Prostate gland (tissue), 2 donors: ENCODE results near the gene RAPGEF4.

Experiments used
- POLR2A ChIP-seq: fragments of 450-650 bp; IDR thresholded peaks from one replicate; pipeline ENCODE4 v1.6.1; 2016; ENCODE audit warnings: antibody characterized with exemption, mild to moderate bottlenecking
- POLR2AphosphoS5 ChIP-seq: sonication (generic); formaldehyde crosslinking; IDR thresholded peaks from one replicate; pipeline ENCODE4 v1.6.1; 2017; ENCODE audit warnings: antibody characterized with exemption
- TF ChIP-seq, protein P1 (sequence below), 4 experiments: fragments of 200-600 bp in 2 of 4; fragments of 450-650 bp in 2 of 4; sonication (generic) in 2 of 4; IDR thresholded peaks; 1 replicate in 3 of 4; 2 replicates in 1 of 4; pipeline ENCODE4 v1.5.1; 2016 to 2019; ENCODE audit warnings: antibody characterized with exemption in 4 of 4, mild to moderate bottlenecking in 2 of 4, moderate library complexity in 2 of 4

DNA sequence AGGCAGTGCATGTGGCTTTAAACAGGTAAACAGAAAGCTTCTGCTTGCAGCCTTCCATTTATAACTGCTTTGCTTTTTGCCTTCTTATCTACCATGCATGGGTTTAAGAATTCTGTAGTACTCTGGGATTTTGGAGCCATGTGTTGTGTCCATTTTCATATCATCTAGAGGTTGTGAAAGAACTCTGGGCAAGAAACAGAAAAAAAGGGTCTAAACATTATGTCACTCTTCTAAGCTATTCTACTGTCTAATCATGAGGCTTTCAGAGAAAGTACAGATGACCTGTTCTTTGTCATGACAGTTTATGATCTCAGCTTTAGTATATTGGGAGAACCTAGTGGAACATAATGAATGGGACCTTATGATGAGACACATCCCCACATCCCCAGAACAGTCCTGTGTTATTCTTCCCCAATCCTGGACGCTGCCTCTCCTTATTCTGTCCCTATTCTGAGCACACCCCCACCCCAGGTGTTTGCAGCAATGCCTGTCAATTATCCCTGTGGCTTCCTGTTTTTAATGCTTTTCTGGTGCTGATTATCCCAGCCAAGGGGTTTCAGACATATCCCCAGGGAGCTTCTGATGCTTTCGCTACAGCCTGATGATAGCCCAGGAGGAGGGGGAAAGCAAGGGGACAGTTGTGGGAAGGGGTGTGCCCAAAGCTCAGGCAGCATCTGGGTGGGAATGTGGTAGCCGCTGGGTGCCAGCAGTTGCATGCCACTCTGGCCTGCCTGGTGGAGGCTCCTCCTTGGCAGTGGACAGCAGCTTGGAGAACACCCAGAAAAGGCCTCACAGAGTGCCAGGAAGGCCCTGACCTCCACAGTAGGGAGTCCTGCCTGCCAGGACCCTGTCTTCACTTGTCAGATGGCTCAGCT is 170.5 kb downstream of the RAPGEF4 start:
- TF ChIP-seq POLR2A (no peak), POLR2AphosphoS5 (no peak)
- TF ChIP-seq, protein P1, sequence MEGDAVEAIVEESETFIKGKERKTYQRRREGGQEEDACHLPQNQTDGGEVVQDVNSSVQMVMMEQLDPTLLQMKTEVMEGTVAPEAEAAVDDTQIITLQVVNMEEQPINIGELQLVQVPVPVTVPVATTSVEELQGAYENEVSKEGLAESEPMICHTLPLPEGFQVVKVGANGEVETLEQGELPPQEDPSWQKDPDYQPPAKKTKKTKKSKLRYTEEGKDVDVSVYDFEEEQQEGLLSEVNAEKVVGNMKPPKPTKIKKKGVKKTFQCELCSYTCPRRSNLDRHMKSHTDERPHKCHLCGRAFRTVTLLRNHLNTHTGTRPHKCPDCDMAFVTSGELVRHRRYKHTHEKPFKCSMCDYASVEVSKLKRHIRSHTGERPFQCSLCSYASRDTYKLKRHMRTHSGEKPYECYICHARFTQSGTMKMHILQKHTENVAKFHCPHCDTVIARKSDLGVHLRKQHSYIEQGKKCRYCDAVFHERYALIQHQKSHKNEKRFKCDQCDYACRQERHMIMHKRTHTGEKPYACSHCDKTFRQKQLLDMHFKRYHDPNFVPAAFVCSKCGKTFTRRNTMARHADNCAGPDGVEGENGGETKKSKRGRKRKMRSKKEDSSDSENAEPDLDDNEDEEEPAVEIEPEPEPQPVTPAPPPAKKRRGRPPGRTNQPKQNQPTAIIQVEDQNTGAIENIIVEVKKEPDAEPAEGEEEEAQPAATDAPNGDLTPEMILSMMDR (IDR thresholded peaks at IDR 0.05), result no peak
